H1 (cell line): Measurements from ENCODE around the gene TMEM253.

Experiments
- CEBPB ChIP-seq: IDR thresholded peaks from 2 replicates; pipeline ENCODE4 v1.6.1; 2012; ENCODE audit warnings: low read depth, low read length
- EZH2 ChIP-seq: fragments of 200-600 bp; sonication (generic); IDR thresholded peaks from 2 replicates; pipeline ENCODE4 v1.7.1; 2012; ENCODE audit warnings: low read depth, mild to moderate bottlenecking, moderate library complexity, low read length, inconsistent platforms; ENCODE audit not compliant: severe bottlenecking
- FOSL1 ChIP-seq: IDR thresholded peaks from 2 replicates; pipeline ENCODE4 v1.6.1; 2011; ENCODE audit warnings: mild to moderate bottlenecking, low read depth, low read length, moderate library complexity; ENCODE audit not compliant: insufficient read depth
- JUN ChIP-seq: IDR thresholded peaks from 2 replicates; pipeline ENCODE4 v1.6.1; 2011; ENCODE audit warnings: low read depth, mild to moderate bottlenecking, improper control_type of control experiment, low read length
- JUND ChIP-seq: IDR thresholded peaks from 2 replicates; pipeline ENCODE4 v1.6.1; 2011; ENCODE audit warnings: mild to moderate bottlenecking, improper control_type of control experiment, low read length
- KDM4A ChIP-seq: IDR thresholded peaks from one replicate; pipeline ENCODE4 v1.7.1; 2012; ENCODE audit warnings: low read depth, mild to moderate bottlenecking, moderate library complexity, low read length, inconsistent platforms; ENCODE audit not compliant: severe bottlenecking
- NANOG ChIP-seq: IDR thresholded peaks from 2 replicates; pipeline ENCODE4 v1.6.1; 2011; ENCODE audit warnings: low read length, low read depth, mild to moderate bottlenecking, inconsistent platforms; ENCODE audit not compliant: insufficient read depth, poor library complexity, severe bottlenecking
- POLR2A ChIP-seq, 2 experiments: IDR thresholded peaks; 1 replicate in 1 of 2; 2 replicates in 1 of 2; pipeline ENCODE4 v1.6.1; 2011; ENCODE audit warnings: low read depth in 2 of 2, low read length in 2 of 2, mild to moderate bottlenecking in 2 of 2; ENCODE audit errors: control extremely low read depth in 1 of 2
- POLR2AphosphoS5 ChIP-seq: IDR thresholded peaks from 2 replicates; pipeline ENCODE4 v1.6.1; 2011; ENCODE audit warnings: low read depth, low read length
- RAD21 ChIP-seq, 2 experiments: IDR thresholded peaks in 1 of 2; conservative IDR thresholded peaks in 1 of 2; 2 replicates each; pipeline ENCODE4 v1.6.1; 2011; ENCODE audit warnings: low read depth in 2 of 2, low read length in 2 of 2, improper control_type of control experiment in 1 of 2, inconsistent platforms in 1 of 2, mild to moderate bottlenecking in 1 of 2, moderate library complexity in 1 of 2
- TCF12 ChIP-seq: IDR thresholded peaks from 2 replicates; pipeline ENCODE4 v1.6.1; 2011; ENCODE audit warnings: low read depth, mild to moderate bottlenecking, low read length
- TF ChIP-seq, protein P1 (sequence below), 3 experiments: IDR thresholded peaks; 1 replicate in 2 of 3; 2 replicates in 1 of 3; pipeline versions ENCODE4 v1.5.1 to v1.6.1; 2011; ENCODE audit warnings: low read length in 3 of 3, mild to moderate bottlenecking in 3 of 3, inconsistent platforms in 2 of 3, low read depth in 1 of 3, moderate library complexity in 1 of 3; ENCODE audit not compliant: insufficient read depth in 1 of 3; ENCODE audit errors: control extremely low read depth in 1 of 3

DNA sequence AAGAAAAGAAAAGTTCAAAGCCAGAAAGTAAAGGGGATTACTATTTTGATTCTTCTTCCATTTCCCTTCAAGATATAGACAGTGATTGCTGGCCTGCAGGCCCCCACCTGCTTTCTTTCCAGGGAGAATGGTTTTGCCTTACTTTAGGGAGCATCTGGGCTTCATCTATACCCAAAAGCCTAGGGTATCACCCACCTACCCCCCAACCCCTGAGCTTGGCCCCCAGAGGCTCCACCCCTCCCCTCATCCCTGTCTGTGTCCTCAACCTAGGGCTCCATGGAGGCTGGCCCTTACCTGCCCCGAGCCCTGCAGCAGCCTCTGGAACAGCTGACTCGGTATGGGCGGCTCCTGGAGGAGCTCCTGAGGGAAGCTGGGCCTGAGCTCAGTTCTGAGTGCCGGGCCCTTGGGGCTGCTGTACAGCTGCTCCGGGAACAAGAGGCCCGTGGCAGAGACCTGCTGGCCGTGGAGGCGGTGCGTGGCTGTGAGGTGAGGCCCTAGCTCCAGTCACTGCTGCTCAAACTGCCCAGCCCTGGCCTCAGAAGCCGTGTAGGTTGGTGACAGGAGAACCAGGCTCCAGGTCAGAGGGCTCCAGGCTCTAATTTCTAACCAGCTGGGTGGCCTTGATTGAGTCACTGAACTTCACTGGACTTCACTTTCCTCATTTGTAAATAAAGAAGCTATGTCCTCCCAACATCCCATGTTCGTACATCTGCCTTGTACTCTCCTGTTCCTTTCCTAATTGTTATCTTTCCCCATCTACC is 17.1 kb upstream of the TMEM253 start:
- TF ChIP-seq POLR2A (IDR thresholded peaks at IDR 0.05; ENCODE audit: control extremely low read depth in 1 of 2, low read depth in 2 of 2, low read length in 2 of 2) (no peak), JUND (no peak), NANOG (no peak), TCF12 (no peak), FOSL1 (no peak), CEBPB (no peak), JUN (no peak), KDM4A (no peak), EZH2 (no peak), POLR2AphosphoS5 (no peak), RAD21 (IDR thresholded peaks at IDR 0.05 in 1 of 2, conservative IDR thresholded peaks at IDR 0.05 in 1 of 2; ENCODE audit: low read depth in 2 of 2, low read length in 2 of 2) (no peak)
- TF ChIP-seq, protein P1, sequence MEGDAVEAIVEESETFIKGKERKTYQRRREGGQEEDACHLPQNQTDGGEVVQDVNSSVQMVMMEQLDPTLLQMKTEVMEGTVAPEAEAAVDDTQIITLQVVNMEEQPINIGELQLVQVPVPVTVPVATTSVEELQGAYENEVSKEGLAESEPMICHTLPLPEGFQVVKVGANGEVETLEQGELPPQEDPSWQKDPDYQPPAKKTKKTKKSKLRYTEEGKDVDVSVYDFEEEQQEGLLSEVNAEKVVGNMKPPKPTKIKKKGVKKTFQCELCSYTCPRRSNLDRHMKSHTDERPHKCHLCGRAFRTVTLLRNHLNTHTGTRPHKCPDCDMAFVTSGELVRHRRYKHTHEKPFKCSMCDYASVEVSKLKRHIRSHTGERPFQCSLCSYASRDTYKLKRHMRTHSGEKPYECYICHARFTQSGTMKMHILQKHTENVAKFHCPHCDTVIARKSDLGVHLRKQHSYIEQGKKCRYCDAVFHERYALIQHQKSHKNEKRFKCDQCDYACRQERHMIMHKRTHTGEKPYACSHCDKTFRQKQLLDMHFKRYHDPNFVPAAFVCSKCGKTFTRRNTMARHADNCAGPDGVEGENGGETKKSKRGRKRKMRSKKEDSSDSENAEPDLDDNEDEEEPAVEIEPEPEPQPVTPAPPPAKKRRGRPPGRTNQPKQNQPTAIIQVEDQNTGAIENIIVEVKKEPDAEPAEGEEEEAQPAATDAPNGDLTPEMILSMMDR (IDR thresholded peaks at IDR 0.05; ENCODE audit: control extremely low read depth in 1 of 3, insufficient read depth in 1 of 3, low read depth in 1 of 3, low read length in 3 of 3), result no peak
